ENCODE data around the gene JAKMIP1.

The JAKMIP1 gene

DNA sequence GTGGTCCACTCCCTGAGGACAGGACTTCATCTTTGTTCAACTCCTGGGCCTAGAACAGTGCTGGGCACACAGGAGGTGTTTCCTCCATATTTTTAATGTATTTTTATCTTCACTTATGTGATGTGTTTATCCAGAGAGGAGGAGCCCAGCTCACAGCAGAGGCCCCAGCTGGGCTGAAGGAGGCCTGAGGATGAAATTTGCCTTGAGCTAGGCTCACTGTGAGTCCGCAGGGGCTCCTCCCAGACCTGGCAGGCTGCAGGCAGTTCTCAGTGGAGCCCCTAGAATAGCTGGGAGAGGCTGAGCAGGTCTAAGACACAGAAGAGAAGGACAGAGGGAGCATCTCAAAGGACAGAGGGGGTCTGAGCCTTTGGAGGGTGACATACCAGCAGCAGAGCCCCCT lies 208.9 kb downstream of the JAKMIP1 start:
- intact Hi-C loops (cut with micrococcal nuclease) = no loop called here
- Mint-ChIP-seq H3K36me3 (ENCODE audit: low read depth) (no peaks in the 10 kb centered on the region), H3K27me3 (no peaks in the 10 kb centered on the region), H3K27ac (no peak overlapping the region), H3K9me3 (no peaks in the 10 kb centered on the region), H3K4me3 (no peak overlapping the region), H3K4me1 (ENCODE audit: low read depth) (no peaks in the 10 kb centered on the region)

DNA sequence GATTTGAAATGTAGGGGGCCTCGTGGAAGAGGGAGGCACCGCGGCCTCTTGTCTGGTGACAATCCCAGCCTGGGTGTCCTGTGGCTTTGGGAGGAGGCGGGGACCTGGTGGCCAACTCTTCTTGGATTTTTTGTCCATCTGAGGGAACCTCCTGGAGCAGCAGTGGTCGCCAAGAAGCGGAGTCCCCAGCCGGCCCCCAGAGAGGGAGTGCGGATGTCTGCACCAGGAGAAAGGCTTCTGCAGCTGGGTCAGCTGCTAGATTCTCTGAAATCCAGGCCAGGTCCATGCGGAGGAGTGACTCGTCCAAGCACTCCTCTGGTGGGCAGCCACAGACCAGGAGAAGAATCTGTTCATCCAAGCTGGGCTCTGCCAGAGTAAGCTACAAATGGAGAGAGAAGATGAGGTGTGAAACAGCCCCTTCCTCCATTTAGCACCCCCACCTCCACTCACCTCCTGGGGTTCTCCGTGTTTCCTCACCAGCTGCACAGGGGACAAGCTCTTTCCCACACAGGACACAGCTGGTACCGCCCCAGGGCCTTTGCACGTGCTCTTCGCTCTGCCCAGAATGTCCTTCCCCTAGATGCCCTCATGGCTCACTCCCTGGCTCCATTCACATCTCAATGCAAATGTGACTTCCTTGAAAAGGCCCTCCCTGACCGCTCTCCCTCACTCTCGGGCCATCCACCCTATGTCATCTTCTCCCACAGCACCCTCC lies 209.7 kb downstream of the JAKMIP1 start:
- no peak overlapping the region for H3K27ac Mint-ChIP-seq
- H3K4me3 Mint-ChIP-seq = no peak overlapping the region
- H3K9me3 Mint-ChIP-seq = no peaks in the 10 kb centered on the region
- no peaks in the 10 kb centered on the region for H3K36me3 Mint-ChIP-seq (ENCODE audit: low read depth)
- H3K4me1 Mint-ChIP-seq (ENCODE audit: low read depth) = no peaks in the 10 kb centered on the region
- intact Hi-C loops (cut with micrococcal nuclease) = no loop called here
- H3K27me3 Mint-ChIP-seq = no peaks in the 10 kb centered on the region

- Mint-ChIP-seq H3K4me1 (ENCODE audit: low read depth) (no peaks in the 10 kb centered on the region), H3K4me3 (no peak overlapping the region), H3K9me3 (peaks cover 8% of the 10 kb centered on the region), H3K27me3 (peaks cover under 1% of the 10 kb centered on the region), H3K36me3 (ENCODE audit: low read depth) (no peaks in the 10 kb centered on the region), H3K27ac (no peak overlapping the region)
- intact Hi-C loops (cut with micrococcal nuclease) = no loop called here
Measured at GRCh38 chr4:5989236-5990225, 210.8 kb downstream of the JAKMIP1 start.

DNA sequence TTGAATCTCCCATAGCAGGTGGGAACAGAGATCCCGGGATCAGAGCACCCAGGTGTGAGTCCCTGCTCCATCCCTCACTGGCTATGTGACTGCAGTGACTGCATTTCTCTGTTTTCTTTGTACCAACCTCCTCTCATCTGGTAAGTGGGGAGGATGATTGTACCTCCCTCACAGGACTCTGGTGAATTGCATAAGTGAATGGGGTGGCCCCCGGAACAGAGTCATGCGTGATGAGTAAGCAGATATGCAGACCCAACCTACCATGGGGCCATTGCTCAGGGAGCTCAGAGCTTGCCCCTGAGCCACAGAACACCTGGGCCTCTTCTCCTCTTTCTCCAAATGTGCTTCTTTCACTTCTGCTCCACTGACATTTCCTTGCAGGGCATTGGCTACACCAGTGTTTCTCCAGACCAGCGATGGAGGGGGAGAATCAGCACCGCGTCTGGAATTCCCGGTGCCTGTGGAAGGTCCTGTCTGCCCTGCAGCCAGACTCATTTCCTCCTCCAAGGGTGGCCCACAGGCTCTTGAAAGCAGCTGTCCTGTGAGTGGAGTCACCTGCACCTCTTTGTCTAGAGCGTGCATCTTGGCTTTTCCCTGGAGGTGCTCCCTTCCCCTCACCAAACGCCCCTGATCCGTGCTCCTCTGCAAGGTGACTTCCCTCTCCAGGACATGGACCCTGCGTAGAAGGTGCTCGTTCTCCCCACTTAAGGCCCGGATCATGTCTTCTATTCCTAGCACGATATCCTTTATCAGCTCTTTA lies 212.1 kb downstream of the JAKMIP1 start:
- no peaks in the 10 kb centered on the region for H3K4me1 Mint-ChIP-seq (ENCODE audit: low read depth)
- no peaks in the 10 kb centered on the region for H3K36me3 Mint-ChIP-seq (ENCODE audit: low read depth)
- no peak overlapping the region for H3K4me3 Mint-ChIP-seq
- H3K27me3 Mint-ChIP-seq = peaks cover 1% of the 10 kb centered on the region
- intact Hi-C loops (cut with micrococcal nuclease) = no loop called here
- H3K9me3 Mint-ChIP-seq = peaks cover 20% of the 10 kb centered on the region
- H3K27ac Mint-ChIP-seq = no peak overlapping the region

DNA sequence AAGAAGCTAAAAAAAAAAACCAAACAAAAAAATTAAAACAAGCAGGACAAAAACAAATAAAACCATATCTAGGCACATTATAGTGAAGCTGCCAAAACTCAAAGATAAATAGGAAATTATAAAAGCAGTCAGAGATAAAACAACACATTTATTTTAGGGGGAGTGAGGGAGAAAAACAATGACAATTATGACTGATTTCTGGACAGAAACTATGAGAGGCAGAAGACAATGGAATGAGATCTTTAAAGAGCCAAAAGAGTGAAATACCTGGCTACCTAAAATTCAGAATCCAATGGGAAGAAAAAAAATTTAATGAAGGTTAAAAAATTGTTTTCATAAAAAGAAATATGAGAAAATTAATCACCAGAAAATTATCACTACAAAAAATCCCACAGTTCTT lies 215.5 kb downstream of the JAKMIP1 start:
- H3K27ac Mint-ChIP-seq = no peak overlapping the region

DNA sequence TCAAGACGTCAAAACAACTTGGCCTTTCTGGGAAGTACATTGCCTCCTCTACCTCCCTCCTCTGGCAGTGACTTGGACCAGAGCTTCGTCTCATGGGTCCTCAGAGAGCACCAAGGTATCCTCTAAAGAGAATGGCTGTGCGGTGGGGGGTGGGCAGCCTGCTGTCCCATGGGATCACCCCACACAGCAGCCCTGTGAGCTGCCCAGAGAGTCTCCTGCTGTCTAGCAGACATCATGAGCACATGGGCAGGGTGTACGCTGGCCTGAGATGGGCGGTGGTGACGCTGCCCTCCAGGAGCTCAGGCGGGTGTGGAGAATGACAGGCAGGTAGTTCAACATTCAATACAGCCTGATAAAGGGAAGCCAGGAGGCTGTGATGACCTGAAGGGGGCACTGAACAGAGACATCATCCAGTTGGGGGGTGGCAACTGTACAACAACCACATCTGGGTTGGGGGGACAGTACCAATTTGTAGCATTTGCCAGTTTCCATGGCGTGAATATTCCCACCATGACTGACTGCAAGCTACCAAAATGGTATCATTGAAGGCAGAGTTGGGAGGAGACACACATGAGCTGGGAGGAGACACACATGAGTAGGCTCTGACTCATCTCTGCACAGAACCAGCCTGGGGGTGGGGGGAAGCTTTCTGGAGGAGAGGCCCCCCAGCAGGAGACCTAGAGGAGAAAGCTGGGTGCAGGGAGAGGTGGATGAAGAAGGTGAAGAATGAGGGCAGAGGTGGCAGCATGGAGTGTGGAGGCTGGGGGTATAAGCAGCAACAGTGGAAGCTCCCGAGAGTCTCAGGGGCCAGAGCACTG lies 218.0 kb downstream of the JAKMIP1 start:
- Mint-ChIP-seq H3K27ac (no peak overlapping the region), H3K9me3 (peaks cover 21% of the 10 kb centered on the region), H3K4me3 (no peak overlapping the region)

More for the DNA sequence above, 215.5 kb downstream of the JAKMIP1 start:
- no peaks in the 10 kb centered on the region for H3K4me1 Mint-ChIP-seq (ENCODE audit: low read depth)
- H3K4me3 Mint-ChIP-seq = no peak overlapping the region
- peaks cover 21% of the 10 kb centered on the region for H3K9me3 Mint-ChIP-seq
- no peaks in the 10 kb centered on the region for H3K36me3 Mint-ChIP-seq (ENCODE audit: low read depth)
- intact Hi-C loops (cut with micrococcal nuclease) = no loop called here
- H3K27me3 Mint-ChIP-seq = peaks cover 7% of the 10 kb centered on the region

DNA sequence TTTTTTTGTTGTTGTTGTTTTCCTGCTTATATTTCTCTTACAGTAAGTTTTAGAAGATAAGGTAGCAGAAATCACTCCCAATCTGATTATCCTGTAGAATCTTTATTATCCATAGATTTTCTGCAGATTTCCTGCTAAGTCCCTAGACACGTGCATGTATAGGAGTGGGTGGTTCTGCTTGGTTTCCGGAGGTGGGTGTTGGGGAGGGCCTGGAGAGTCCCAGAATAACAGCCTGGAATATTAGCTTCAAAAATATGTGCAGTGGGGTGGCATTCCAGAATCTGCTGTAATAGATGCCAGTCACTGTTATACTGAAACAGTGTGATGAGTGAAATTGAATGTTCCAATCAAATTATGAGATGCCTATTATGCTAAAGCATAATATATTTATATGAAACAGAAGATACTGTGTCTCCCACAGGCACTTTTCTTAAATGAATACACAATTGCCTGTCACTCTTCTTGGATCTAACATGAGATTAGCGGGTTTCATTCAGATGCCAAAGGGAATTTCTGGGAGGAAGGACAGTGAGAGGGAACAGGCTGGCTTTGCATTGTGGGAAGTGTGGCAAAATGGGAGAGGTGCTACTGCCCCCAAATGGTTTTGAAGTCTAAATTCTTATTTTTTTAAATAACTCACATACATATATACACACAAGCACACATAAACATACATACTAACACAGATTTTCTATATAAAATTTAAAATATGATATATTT lies 219.8 kb downstream of the JAKMIP1 start:
- Mint-ChIP-seq H3K27ac (no peak overlapping the region), H3K4me1 (ENCODE audit: low read depth) (no peaks in the 10 kb centered on the region), H3K4me3 (no peak overlapping the region), H3K9me3 (peaks cover 21% of the 10 kb centered on the region), H3K36me3 (ENCODE audit: low read depth) (no peaks in the 10 kb centered on the region), H3K27me3 (peaks cover 12% of the 10 kb centered on the region)
- intact Hi-C loops (cut with micrococcal nuclease) = no loop called here

More for the DNA sequence above, 218.0 kb downstream of the JAKMIP1 start:
- H3K27me3 Mint-ChIP-seq = peaks cover 12% of the 10 kb centered on the region
- no peaks in the 10 kb centered on the region for H3K4me1 Mint-ChIP-seq (ENCODE audit: low read depth)
- intact Hi-C loops (cut with micrococcal nuclease) = no loop called here
- H3K36me3 Mint-ChIP-seq (ENCODE audit: low read depth) = no peaks in the 10 kb centered on the region

- peaks cover 18% of the 10 kb centered on the region for H3K9me3 Mint-ChIP-seq
- no peaks in the 10 kb centered on the region for H3K4me1 Mint-ChIP-seq (ENCODE audit: low read depth)
- no peak overlapping the region for H3K27ac Mint-ChIP-seq
- no peak overlapping the region for H3K4me3 Mint-ChIP-seq
- no peaks in the 10 kb centered on the region for H3K36me3 Mint-ChIP-seq (ENCODE audit: low read depth)
- intact Hi-C loops (cut with micrococcal nuclease) = no loop called here
- H3K27me3 Mint-ChIP-seq = peaks cover 12% of the 10 kb centered on the region
Measured at GRCh38 chr4:5979981-5980380, 220.4 kb downstream of the JAKMIP1 start.

DNA sequence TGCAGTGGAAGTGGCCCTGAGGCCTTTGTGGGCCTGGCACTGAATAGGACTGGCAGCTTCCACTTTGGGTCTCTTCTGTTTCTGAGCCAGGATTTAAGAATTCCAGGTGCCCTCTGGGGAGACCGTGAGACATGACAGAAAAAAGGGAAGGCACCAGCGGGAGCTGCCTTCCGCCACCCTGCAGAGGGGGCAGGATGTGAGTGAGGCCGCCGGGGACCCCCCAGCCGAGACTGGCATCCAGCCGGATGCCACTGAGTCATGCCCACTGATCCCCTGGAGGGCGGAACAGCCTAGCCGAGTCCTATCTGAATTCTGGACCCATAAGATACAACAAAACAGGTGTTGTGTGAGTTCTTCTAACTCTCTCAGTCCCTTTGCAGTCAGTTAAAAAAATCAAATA lies 223.4 kb downstream of the JAKMIP1 start:
- Mint-ChIP-seq H3K9me3 (no peaks in the 10 kb centered on the region), H3K4me1 (ENCODE audit: low read depth) (no peaks in the 10 kb centered on the region), H3K4me3 (no peak overlapping the region), H3K27me3 (peaks cover 10% of the 10 kb centered on the region), H3K36me3 (ENCODE audit: low read depth) (no peaks in the 10 kb centered on the region), H3K27ac (no peak overlapping the region)
- intact Hi-C loops (cut with micrococcal nuclease) = no loop called here

- intact Hi-C loops (cut with micrococcal nuclease) = no loop called here
- H3K9me3 Mint-ChIP-seq = no peaks in the 10 kb centered on the region
- no peak overlapping the region for H3K4me3 Mint-ChIP-seq
- H3K4me1 Mint-ChIP-seq (ENCODE audit: low read depth) = no peaks in the 10 kb centered on the region
- H3K36me3 Mint-ChIP-seq (ENCODE audit: low read depth) = no peaks in the 10 kb centered on the region
- no peak overlapping the region for H3K27ac Mint-ChIP-seq
- H3K27me3 Mint-ChIP-seq = peaks cover 10% of the 10 kb centered on the region
Measured at GRCh38 chr4:5976431-5976830, 223.9 kb downstream of the JAKMIP1 start.
